Measurements from ENCODE around the gene ABCC2. TPM values are rescaled to one million over a fixed set of nuclear protein-coding genes. Genes with fewer than 3 reads are reported as not detected.

Gene ABCC2
- polyA plus RNA-seq, 1 donor (not counting 4 experiments of a cell fraction or from before 2014, with no cell fraction given), result 2.5 TPM

DNA sequence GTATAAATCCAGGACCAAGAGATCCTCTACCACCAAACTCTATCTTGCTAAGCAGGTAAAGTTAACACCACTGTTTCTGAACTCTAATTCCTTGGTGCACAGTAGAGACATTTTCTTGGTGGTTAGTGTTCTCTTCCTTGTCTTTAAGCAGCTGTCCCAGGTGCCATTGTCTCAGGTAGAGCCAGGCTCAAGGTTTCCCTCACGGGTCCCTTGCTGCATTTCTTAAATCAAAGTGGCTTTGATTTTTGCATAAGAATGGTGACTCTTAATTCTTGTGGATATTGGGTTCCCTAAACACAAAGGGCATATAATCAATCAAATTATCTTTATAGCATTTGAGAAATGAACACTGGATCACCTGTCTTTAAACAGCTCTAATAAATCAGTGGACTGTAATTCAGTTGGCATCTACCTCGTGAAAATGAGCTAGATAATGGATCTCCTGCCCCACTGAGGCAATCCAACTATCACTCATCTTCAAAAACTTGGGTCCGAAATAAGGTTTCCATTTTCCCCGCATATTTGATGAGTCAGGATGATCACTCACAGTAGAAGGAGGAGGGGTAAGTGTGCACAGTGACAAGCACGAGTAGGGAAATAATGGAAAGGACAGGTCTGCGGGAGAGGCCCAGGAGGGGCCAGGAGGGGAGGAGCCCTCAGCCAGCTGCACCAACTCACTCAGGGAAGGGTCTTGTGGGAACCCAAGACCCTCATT, 2.4 kb downstream of the ABCC2 start:
- Histone ChIP-seq H3K36me3 (ENCODE audit: control insufficient read depth in 2 of 2, extremely low read depth in 1 of 2, insufficient read depth in 2 of 2, low read length in 2 of 2) (no peaks in the 10 kb centered on the region), H3K4me1 (ENCODE audit: control insufficient read depth, extremely low read depth, insufficient read depth, low read length) (peaks cover 60% of the 10 kb centered on the region), H4K20me1 (ENCODE audit: control insufficient read depth, extremely low read depth, insufficient read depth, low read length) (no peaks in the 10 kb centered on the region), H3K9me1 (ENCODE audit: control insufficient read depth, extremely low read depth, insufficient read depth, low read length) (no peaks in the 10 kb centered on the region), H3K9ac (ENCODE audit: control insufficient read depth, extremely low read depth, insufficient read depth, low read length) (no peak overlapping the region), H3K4me3 (ENCODE audit: control insufficient read depth in 2 of 3, extremely low read depth in 1 of 3, insufficient read depth in 2 of 3, low read depth in 1 of 3, low read length in 3 of 3) (no peak overlapping the region), H3K27ac (ENCODE audit: control insufficient read depth, insufficient read depth, low read length) (peak overlapping the region; percentile 19), H3K27me3 (ENCODE audit: control insufficient read depth, extremely low read depth, insufficient read depth, low read length) (no peaks in the 10 kb centered on the region), H3K4me2 (ENCODE audit: control insufficient read depth, extremely low read depth, insufficient read depth, low read depth, low read length) (no peak overlapping the region), H3K79me2 (ENCODE audit: control insufficient read depth, insufficient read depth, low read length) (no peaks in the 10 kb centered on the region), H3K9me3 (ENCODE audit: control insufficient read depth, low read depth, low read length) (no peaks in the 10 kb centered on the region), H2AFZ (ENCODE audit: control insufficient read depth, low read length) (no peak overlapping the region)
- FAIRE-seq (peak; percentile 44), DNase-seq (ENCODE audit: low read depth, low spot score) (no peak)
- dilution Hi-C loops (cut with MboI; ENCODE audit: extremely low pct_ligation_motif_present, low sequenced_read_pairs), result no loop called here
- TF ChIP-seq, protein P1, sequence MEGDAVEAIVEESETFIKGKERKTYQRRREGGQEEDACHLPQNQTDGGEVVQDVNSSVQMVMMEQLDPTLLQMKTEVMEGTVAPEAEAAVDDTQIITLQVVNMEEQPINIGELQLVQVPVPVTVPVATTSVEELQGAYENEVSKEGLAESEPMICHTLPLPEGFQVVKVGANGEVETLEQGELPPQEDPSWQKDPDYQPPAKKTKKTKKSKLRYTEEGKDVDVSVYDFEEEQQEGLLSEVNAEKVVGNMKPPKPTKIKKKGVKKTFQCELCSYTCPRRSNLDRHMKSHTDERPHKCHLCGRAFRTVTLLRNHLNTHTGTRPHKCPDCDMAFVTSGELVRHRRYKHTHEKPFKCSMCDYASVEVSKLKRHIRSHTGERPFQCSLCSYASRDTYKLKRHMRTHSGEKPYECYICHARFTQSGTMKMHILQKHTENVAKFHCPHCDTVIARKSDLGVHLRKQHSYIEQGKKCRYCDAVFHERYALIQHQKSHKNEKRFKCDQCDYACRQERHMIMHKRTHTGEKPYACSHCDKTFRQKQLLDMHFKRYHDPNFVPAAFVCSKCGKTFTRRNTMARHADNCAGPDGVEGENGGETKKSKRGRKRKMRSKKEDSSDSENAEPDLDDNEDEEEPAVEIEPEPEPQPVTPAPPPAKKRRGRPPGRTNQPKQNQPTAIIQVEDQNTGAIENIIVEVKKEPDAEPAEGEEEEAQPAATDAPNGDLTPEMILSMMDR (optimal IDR thresholded peaks at IDR 0.05 in 1 of 3, IDR thresholded peaks at IDR 0.05 in 1 of 3, conservative IDR thresholded peaks at IDR 0.05 in 1 of 3; ENCODE audit: extremely low read depth in 1 of 3, insufficient read depth in 2 of 3, low read length in 3 of 3), result no peak
- TF ChIP-seq EZH2 (IDR thresholded peaks at IDR 0.05; ENCODE audit: low read length), result no peak

- Histone ChIP-seq H3K79me2 (ENCODE audit: control insufficient read depth, insufficient read depth, low read length) (no peaks in the 10 kb centered on the region), H3K27me3 (ENCODE audit: control insufficient read depth, extremely low read depth, insufficient read depth, low read length) (no peaks in the 10 kb centered on the region), H3K36me3 (ENCODE audit: control insufficient read depth in 2 of 2, extremely low read depth in 1 of 2, insufficient read depth in 2 of 2, low read length in 2 of 2) (no peaks in the 10 kb centered on the region), H3K9ac (ENCODE audit: control insufficient read depth, extremely low read depth, insufficient read depth, low read length) (no peak overlapping the region), H3K4me1 (ENCODE audit: control insufficient read depth, extremely low read depth, insufficient read depth, low read length) (peaks cover 54% of the 10 kb centered on the region), H3K27ac (ENCODE audit: control insufficient read depth, insufficient read depth, low read length) (peak overlapping the region; percentile 19), H3K4me2 (ENCODE audit: control insufficient read depth, extremely low read depth, insufficient read depth, low read depth, low read length) (peak overlapping the region; percentile 49), H2AFZ (ENCODE audit: control insufficient read depth, low read length) (no peak overlapping the region), H4K20me1 (ENCODE audit: control insufficient read depth, extremely low read depth, insufficient read depth, low read length) (no peaks in the 10 kb centered on the region), H3K9me1 (ENCODE audit: control insufficient read depth, extremely low read depth, insufficient read depth, low read length) (no peaks in the 10 kb centered on the region), H3K4me3 (ENCODE audit: control insufficient read depth in 2 of 3, extremely low read depth in 1 of 3, insufficient read depth in 2 of 3, low read depth in 1 of 3, low read length in 3 of 3) (no peak overlapping the region), H3K9me3 (ENCODE audit: control insufficient read depth, low read depth, low read length) (no peaks in the 10 kb centered on the region)
- DNase-seq (ENCODE audit: low read depth, low spot score) (no peak), FAIRE-seq (peak; percentile 82)
- dilution Hi-C loops (cut with MboI; ENCODE audit: extremely low pct_ligation_motif_present, low sequenced_read_pairs), result no loop called here
- TF ChIP-seq EZH2 (IDR thresholded peaks at IDR 0.05; ENCODE audit: low read length), result no peak
- TF ChIP-seq, protein P1 (optimal IDR thresholded peaks at IDR 0.05 in 1 of 3, IDR thresholded peaks at IDR 0.05 in 1 of 3, conservative IDR thresholded peaks at IDR 0.05 in 1 of 3; ENCODE audit: extremely low read depth in 1 of 3, insufficient read depth in 2 of 3, low read length in 3 of 3), result no peak
Measured at GRCh38 chr10:99785646-99786045, 3.2 kb downstream of the ABCC2 start.

Data from keratinocyte (primary cell).